ENCODE data around the gene RSPO4. TPM values are rescaled to one million over a fixed set of nuclear protein-coding genes. Genes with fewer than 3 reads are reported as not detected.

RSPO4 gene
- total RNA-seq, 1 experiment from 2014 or later: not detected

GRCh38 chr20:911882-912600 lies 90.1 kb downstream of the RSPO4 start:
- no peak for DNase-seq (ENCODE audit: extremely low read depth, low read depth)

- no peak for DNase-seq (ENCODE audit: extremely low read depth, low read depth)
Observed at GRCh38 chr20:910870-911770, 91.0 kb downstream of the RSPO4 start.

GRCh38 chr20:910132-910869 lies 91.8 kb downstream of the RSPO4 start:
- DNase-seq (ENCODE audit: extremely low read depth, low read depth): no peak

- DNase-seq (ENCODE audit: extremely low read depth, low read depth): no peak
Observed at GRCh38 chr20:909641-910040, 92.5 kb downstream of the RSPO4 start.

Other genes with a start within 250 kb of the RSPO4 start
- gene SLC52A3, start 233.8 kb downstream of the RSPO4 start, total RNA-seq (2014; rRNA removed; shearing (Covaris generic)): 0.02 TPM in 1 of 2 replicates, not detected in the other
- 2.6 and 3.7 TPM in 2 replicates for gene FAM110A, start 168.6 kb downstream of the RSPO4 start, total RNA-seq (2014; rRNA removed; shearing (Covaris generic))
- gene ANGPT4, start 86.0 kb downstream of the RSPO4 start, total RNA-seq (2014; rRNA removed; shearing (Covaris generic)): not detected in 2 replicates
- gene PSMF1, start 116.3 kb upstream of the RSPO4 start, total RNA-seq (2014; rRNA removed; shearing (Covaris generic)): 66.4 and 76.8 TPM in 2 replicates
- 1.6 and 2.2 TPM in 2 replicates for gene TMEM74B, start 182.7 kb upstream of the RSPO4 start, total RNA-seq (2014; rRNA removed; shearing (Covaris generic))
- gene C20orf202, start 201.1 kb upstream of the RSPO4 start, total RNA-seq (2014; rRNA removed; shearing (Covaris generic)): 0.05 TPM in 1 of 2 replicates, not detected in the other
- 0.25 and 0.32 TPM in 2 replicates for gene RAD21L1, start 223.7 kb upstream of the RSPO4 start, total RNA-seq (2014; rRNA removed; shearing (Covaris generic))

Data from NCI-H460 (cell line).